ENCODE measurements around the gene STK4. TPM values are rescaled to one million over a fixed set of nuclear protein-coding genes. Genes with fewer than 3 reads are reported as not detected.
A peak's percentile ranks its signal among the peaks of the same experiment; 100 is the strongest.

The STK4 gene
- total RNA-seq, 1 donor = 35.8 TPM

GRCh38 chr20:45094864-45095574 is 128.7 kb downstream of the STK4 start:
- TF ChIP-seq, protein P1, sequence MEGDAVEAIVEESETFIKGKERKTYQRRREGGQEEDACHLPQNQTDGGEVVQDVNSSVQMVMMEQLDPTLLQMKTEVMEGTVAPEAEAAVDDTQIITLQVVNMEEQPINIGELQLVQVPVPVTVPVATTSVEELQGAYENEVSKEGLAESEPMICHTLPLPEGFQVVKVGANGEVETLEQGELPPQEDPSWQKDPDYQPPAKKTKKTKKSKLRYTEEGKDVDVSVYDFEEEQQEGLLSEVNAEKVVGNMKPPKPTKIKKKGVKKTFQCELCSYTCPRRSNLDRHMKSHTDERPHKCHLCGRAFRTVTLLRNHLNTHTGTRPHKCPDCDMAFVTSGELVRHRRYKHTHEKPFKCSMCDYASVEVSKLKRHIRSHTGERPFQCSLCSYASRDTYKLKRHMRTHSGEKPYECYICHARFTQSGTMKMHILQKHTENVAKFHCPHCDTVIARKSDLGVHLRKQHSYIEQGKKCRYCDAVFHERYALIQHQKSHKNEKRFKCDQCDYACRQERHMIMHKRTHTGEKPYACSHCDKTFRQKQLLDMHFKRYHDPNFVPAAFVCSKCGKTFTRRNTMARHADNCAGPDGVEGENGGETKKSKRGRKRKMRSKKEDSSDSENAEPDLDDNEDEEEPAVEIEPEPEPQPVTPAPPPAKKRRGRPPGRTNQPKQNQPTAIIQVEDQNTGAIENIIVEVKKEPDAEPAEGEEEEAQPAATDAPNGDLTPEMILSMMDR (IDR thresholded peaks at IDR 0.05; ENCODE audit: insufficient read depth, low read depth, low read length) = no peak
- DNase-seq (ENCODE audit: low read depth) = no peak
- H3K4me3 ChIP-seq (ENCODE audit: low read depth, low read length) = no peak overlapping the region

DNA sequence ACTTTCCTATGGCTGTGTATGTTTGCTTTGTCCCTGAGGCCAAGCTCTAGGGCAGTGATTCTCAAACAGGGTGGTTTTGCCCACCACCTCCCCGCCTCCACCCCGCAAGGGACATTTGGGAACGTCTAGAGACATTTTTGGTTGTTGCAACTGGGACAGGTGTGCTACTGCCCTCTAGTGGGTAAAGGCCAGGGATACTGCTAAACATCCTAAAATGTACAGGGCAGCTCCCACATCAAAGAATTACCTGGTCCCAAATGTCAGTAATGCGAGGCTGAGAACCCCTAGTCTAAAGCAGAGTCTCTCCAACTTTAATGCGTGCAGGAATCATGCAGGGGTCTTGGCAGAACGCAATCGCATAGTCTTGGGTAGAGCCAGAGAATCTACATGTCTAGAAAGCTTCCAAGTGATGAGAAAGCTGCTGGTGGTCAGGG is 129.5 kb downstream of the STK4 start:
- DNase-seq (ENCODE audit: low read depth) = peak; percentile 69
- TF ChIP-seq, protein P1 (IDR thresholded peaks at IDR 0.05; ENCODE audit: insufficient read depth, low read depth, low read length) = peak; percentile 79
- H3K4me3 ChIP-seq (ENCODE audit: low read depth, low read length) = no peak overlapping the region

DNA sequence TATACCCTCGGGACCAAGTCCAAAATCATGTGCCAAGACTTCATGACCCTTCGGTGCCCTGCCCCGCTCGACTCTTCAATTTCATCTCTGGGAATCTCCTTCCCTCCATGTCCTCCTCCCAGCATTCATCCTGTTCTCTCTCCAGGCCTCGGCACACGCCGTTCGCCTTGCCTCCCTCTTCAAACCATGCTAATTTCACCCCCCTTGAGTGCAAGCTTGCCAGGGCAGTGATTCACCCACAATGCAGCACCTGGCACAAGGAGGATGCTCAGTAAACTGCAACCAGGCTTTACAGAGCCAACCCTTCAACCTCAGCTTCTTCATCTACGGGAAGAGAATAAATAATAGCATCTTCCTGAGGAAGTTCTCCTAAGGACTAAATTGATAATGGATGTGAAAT is 130.5 kb downstream of the STK4 start:
- DNase-seq (ENCODE audit: low read depth) = no peak
- TF ChIP-seq, protein P1 (IDR thresholded peaks at IDR 0.05; ENCODE audit: insufficient read depth, low read depth, low read length) = no peak
- H3K4me3 ChIP-seq (ENCODE audit: low read depth, low read length) = no peak overlapping the region

- TF ChIP-seq, protein P1 (IDR thresholded peaks at IDR 0.05; ENCODE audit: insufficient read depth, low read depth, low read length) = peak; percentile 17
- DNase-seq (ENCODE audit: low read depth) = peak; percentile 33
- H3K4me3 ChIP-seq (ENCODE audit: low read depth, low read length) = peak overlapping the region; percentile 29
Measured at GRCh38 chr20:45097485-45098102, 131.3 kb downstream of the STK4 start.

GRCh38 chr20:45098103-45098773 is 131.9 kb downstream of the STK4 start:
- TF ChIP-seq, protein P1 (IDR thresholded peaks at IDR 0.05; ENCODE audit: insufficient read depth, low read depth, low read length) = peak; percentile 34
- peak overlapping the region; percentile 29 for H3K4me3 ChIP-seq (ENCODE audit: low read depth, low read length)
- DNase-seq (ENCODE audit: low read depth) = peak; percentile 37

- peak within 1 kb of the TSS; percentile 38 for H3K4me3 ChIP-seq (ENCODE audit: low read depth, low read length)
- TF ChIP-seq, protein P1 (IDR thresholded peaks at IDR 0.05; ENCODE audit: insufficient read depth, low read depth, low read length) = no peak
- peak; percentile 11 for DNase-seq (ENCODE audit: low read depth)
Measured at GRCh38 chr20:45100563-45101245, 134.4 kb downstream of the STK4 start, which contains the start of gene KCNS1. Gene KCNS1, minus strand, starts transcription at chr20:45101127. Its CDS starts 1,891 bp downstream, at chr20:45099236.
